Erythroblast (primary cell): ENCODE data around the gene RC3H1.
"Not testable (repeated sequence)": the region's sequence is repeated elsewhere in the genome, so short reads cannot be mapped to it uniquely, and the experiment has no call there.

Source experiments
- GATA1 ChIP-seq: IDR thresholded peaks from 2 replicates; pipeline ENCODE4 v1.6.1; 2011; ENCODE audit warnings: low read depth, mild to moderate bottlenecking, control low read depth, low read length, moderate library complexity
- POLR2A ChIP-seq: IDR thresholded peaks from 2 replicates; pipeline ENCODE4 v1.6.1; 2011; ENCODE audit warnings: mild to moderate bottlenecking, low read length

GRCh38 chr1:173930541-173930940, 91.6 kb downstream of the RC3H1 start:
- not testable (repeated sequence) for TF ChIP-seq POLR2A, GATA1
